HG03108 (cell line): Measurements from ENCODE around the gene ADH4.
"Not testable (repeated sequence)": the region's sequence is repeated elsewhere in the genome, so short reads cannot be mapped to it uniquely, and the experiment has no call there.

ENCODE experiments used
- ATAC-seq: cut with Tn5 transposase; IDR thresholded peaks from one replicate; pipeline ENCODE4 v1.9.1; 2021; ENCODE audit warnings: moderate library complexity; ENCODE audit not compliant: unreplicated experiment

The ADH4 gene

GRCh38 chr4:99135541-99136162 lies 8.4 kb downstream of the ADH4 start:
- no peak for ATAC-seq

- no peak for ATAC-seq
Measured at GRCh38 chr4:99134586-99134985, 9.5 kb downstream of the ADH4 start.

- no peak for ATAC-seq
Measured at GRCh38 chr4:99131378-99131777, 12.7 kb downstream of the ADH4 start.

GRCh38 chr4:99126376-99126775 lies 17.7 kb downstream of the ADH4 start:
- ATAC-seq, result no peak

- ATAC-seq, result no peak
Measured at GRCh38 chr4:99121008-99121407, 23.1 kb downstream of the ADH4 start.

GRCh38 chr4:99120501-99120900 lies 23.6 kb downstream of the ADH4 start:
- ATAC-seq, result no peak

GRCh38 chr4:99117876-99118693 lies 26.0 kb downstream of the ADH4 start:
- no peak for ATAC-seq

- ATAC-seq, result not testable (repeated sequence)
Measured at GRCh38 chr4:99117122-99117841, 26.8 kb downstream of the ADH4 start.

GRCh38 chr4:99109286-99109685 lies 34.8 kb downstream of the ADH4 start:
- ATAC-seq, result not testable (repeated sequence)

GRCh38 chr4:99104153-99104552 lies 39.9 kb downstream of the ADH4 start:
- ATAC-seq, result no peak

- no peak for ATAC-seq
Measured at GRCh38 chr4:99103166-99103565, 40.9 kb downstream of the ADH4 start.

GRCh38 chr4:99102634-99103033 lies 41.5 kb downstream of the ADH4 start:
- ATAC-seq, result no peak

- no peak for ATAC-seq
Measured at GRCh38 chr4:99100876-99101275, 43.2 kb downstream of the ADH4 start.

GRCh38 chr4:99099814-99100213 lies 44.3 kb downstream of the ADH4 start:
- not testable (repeated sequence) for ATAC-seq

GRCh38 chr4:99099311-99099710 lies 44.8 kb downstream of the ADH4 start:
- no peak for ATAC-seq

- ATAC-seq, result not testable (repeated sequence)
Measured at GRCh38 chr4:99091841-99092240, 52.3 kb downstream of the ADH4 start.

- no peak for ATAC-seq
Measured at GRCh38 chr4:99091216-99091575, 52.9 kb downstream of the ADH4 start.

- no peak for ATAC-seq
Measured at GRCh38 chr4:99090481-99091215, 53.4 kb downstream of the ADH4 start.

GRCh38 chr4:99088481-99089365 lies 55.4 kb downstream of the ADH4 start, which contains the start of gene ADH5:
Gene ADH5, minus strand, starts transcription at chr4:99088788. Its CDS starts 88 bp downstream, at chr4:99088700.
- ATAC-seq, result peak; percentile 91

- peak; percentile 12 for ATAC-seq
Measured at GRCh38 chr4:99088023-99088449, 56.1 kb downstream of the ADH4 start.
